Measurements from ENCODE around the gene NFX1.

- no peak for TF ChIP-seq CTCF (conservative IDR thresholded peaks at IDR 0.05; ENCODE audit: low read length)
- no peak for TF ChIP-seq EZH2phosphoT487 (IDR thresholded peaks at IDR 0.05; ENCODE audit: borderline replicate concordance)
These were observed 1.6 kb downstream of the NFX1 start for GRCh38 chr9:33291901-33292300.
